ENCODE measurements around the gene EFHD1. TPM values are rescaled to one million over a fixed set of nuclear protein-coding genes. Genes with fewer than 3 reads are reported as not detected.

The EFHD1 gene, protein sequence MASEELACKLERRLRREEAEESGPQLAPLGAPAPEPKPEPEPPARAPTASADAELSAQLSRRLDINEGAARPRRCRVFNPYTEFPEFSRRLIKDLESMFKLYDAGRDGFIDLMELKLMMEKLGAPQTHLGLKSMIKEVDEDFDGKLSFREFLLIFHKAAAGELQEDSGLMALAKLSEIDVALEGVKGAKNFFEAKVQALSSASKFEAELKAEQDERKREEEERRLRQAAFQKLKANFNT
- 0.11 TPM in 1 of 2 replicates, not detected in the other for total RNA-seq

DNA sequence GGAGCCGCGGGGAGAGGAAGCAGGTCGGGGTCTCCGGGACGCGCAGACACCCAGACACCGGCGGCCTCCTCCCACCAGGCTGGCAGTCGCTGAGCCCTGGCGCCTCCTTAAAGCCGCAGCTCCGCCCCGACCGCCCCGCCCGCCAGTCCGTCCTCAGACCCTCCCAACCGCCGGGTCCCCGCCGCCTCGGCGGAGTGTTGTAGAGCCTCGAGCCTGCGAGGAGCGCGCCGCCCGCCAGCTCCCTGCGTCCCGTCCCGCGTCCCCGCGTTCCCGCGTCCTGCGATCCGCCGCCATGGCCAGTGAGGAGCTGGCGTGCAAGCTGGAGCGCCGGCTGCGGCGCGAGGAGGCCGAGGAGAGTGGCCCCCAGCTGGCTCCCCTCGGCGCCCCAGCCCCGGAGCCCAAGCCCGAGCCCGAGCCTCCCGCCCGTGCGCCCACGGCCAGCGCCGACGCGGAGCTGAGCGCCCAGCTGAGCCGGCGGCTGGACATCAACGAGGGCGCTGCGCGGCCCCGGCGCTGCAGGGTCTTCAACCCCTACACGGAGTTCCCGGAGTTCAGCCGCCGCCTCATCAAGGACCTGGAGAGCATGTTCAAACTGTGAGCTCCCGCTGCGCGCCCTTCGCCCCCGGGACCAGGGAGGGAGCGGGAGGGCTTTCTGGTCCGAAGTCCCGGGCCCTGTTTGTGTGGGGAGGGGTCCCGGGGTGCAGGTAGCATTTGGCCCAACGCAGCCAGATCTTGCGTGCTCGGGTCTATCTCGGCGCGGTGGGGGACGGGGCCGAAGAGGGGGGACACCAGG, at the start of gene EFHD1:
Gene EFHD1 (plus strand): TSS at position 192 of the 793 bp plus-strand sequence. CDS start 101 bp downstream, at position 293.

DNA sequence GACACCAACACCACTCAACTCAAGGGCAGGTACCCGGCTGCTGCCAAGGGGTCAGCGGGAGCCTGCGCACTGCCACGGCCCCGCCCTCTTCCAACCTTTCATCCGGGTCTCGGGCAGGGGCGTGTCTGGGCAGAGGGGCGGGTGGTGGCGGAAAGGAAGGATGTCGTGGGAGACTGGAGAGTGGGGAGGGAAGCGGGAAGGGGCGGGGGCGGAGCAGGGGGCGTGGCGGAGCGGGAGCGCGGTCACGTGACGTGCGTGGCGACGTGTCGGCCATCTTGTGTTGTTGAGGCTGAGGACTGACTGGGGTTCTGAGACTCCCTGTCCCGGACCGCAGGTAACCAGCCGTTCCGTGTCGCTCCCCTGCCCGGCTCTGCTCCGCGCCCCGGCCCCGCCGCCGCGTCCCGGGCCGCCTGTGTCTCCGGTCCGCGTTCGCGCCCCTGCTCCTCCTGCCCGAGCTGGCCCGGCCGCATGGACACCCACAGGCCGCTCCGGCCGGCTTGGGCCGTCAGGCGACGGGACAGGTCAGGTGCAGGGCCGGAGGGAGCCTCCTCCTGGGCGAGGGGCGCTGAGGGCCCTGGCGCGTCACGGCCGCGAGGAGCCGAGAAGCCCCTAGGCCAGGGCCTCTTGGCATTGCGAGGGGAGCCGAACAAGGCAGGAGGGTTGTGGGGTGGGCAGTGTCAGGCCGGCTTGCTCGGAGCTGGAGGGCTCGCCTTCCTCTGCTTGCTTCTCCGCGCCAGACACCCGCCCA, 63.8 kb downstream of the EFHD1 start, which contains the start of gene GIGYF2:
Gene GIGYF2 (plus strand): TSS at position 273 of the 748 bp plus-strand sequence. CDS start 37,867 bp downstream, outside the sequence.

Other genes starting within 250 kb of the EFHD1 start
- gene ALPG, start 226.8 kb upstream of the EFHD1 start, total RNA-seq = not detected in 2 replicates
- not detected in 2 replicates for gene ALPI, start 177.5 kb upstream of the EFHD1 start, total RNA-seq
- not detected in 2 replicates for gene ECEL1, start 145.8 kb upstream of the EFHD1 start, total RNA-seq
- not detected in 2 replicates for gene PRSS56, start 113.2 kb upstream of the EFHD1 start, total RNA-seq
- gene CHRND, start 107.4 kb upstream of the EFHD1 start, total RNA-seq = not detected in 2 replicates
- gene CHRNG, start 93.9 kb upstream of the EFHD1 start, total RNA-seq = not detected in 2 replicates
- 0.98 and 2.1 TPM in 2 replicates for gene TIGD1, start 83.0 kb upstream of the EFHD1 start, total RNA-seq
- gene EIF4E2, start 82.9 kb upstream of the EFHD1 start, total RNA-seq = 101 and 111 TPM in 2 replicates
- gene GIGYF2, start 63.7 kb downstream of the EFHD1 start, total RNA-seq = 50.7 and 53.4 TPM in 2 replicates
- not detected in 2 replicates for gene KCNJ13, start 143.0 kb downstream of the EFHD1 start, total RNA-seq
- gene SNORC, start 236.7 kb downstream of the EFHD1 start, total RNA-seq = 0.33 and 0.34 TPM in 2 replicates

Data from dermis lymphatic vessel endothelial cell (primary cell).